NB4 (cell line): Measurements from ENCODE around the gene SPEN.

Experiments used
- DNase-seq: peaks from one replicate; pipeline ENCODE4 v3.0.0; 2010; ENCODE audit warnings: low read depth
- H3K4me3 ChIP-seq: one replicate; pipeline ENCODE4 v1.5.1; 2011; ENCODE audit warnings: mild to moderate bottlenecking, low read depth, low read length, moderate library complexity
- MYC ChIP-seq: IDR thresholded peaks from 2 replicates; pipeline ENCODE4 v1.6.1; 2011; ENCODE audit warnings: low read depth, low read length
- POLR2A ChIP-seq: IDR thresholded peaks from 2 replicates; pipeline ENCODE4 v1.6.1; 2011; ENCODE audit warnings: mild to moderate bottlenecking; ENCODE audit not compliant: insufficient read length; ENCODE audit errors: extremely low read depth
- TF ChIP-seq, protein P1 (sequence below): IDR thresholded peaks from 2 replicates; pipeline ENCODE4 v1.6.1; 2011; ENCODE audit warnings: low read depth, low read length
- TF ChIP-seq, protein P2 (sequence below): IDR thresholded peaks from one replicate; pipeline ENCODE4 v1.5.1; 2012; ENCODE audit warnings: low read depth, low read length

SPEN gene

DNA sequence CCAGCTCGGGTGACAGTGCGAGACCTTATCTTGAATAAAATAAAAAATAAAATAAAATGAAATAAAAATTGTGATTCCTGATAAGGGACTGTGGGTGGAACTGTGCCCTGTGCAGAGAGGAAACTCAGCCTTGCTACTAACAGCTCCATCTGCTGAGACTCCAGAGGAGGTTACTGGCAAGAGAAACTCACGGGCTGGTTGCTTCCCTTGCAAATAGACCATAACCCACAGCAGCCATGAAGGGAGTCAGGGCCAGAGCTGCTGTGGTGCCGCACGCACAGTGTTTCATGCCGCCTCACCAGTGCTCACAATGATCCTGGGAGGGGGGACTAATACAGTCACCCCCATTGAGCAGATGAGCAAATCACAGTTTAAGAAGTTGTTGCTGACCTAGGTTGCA is 114.7 kb downstream of the SPEN start:
- TF ChIP-seq, protein P1, sequence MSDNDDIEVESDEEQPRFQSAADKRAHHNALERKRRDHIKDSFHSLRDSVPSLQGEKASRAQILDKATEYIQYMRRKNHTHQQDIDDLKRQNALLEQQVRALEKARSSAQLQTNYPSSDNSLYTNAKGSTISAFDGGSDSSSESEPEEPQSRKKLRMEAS, result no peak
- TF ChIP-seq, protein P2, sequence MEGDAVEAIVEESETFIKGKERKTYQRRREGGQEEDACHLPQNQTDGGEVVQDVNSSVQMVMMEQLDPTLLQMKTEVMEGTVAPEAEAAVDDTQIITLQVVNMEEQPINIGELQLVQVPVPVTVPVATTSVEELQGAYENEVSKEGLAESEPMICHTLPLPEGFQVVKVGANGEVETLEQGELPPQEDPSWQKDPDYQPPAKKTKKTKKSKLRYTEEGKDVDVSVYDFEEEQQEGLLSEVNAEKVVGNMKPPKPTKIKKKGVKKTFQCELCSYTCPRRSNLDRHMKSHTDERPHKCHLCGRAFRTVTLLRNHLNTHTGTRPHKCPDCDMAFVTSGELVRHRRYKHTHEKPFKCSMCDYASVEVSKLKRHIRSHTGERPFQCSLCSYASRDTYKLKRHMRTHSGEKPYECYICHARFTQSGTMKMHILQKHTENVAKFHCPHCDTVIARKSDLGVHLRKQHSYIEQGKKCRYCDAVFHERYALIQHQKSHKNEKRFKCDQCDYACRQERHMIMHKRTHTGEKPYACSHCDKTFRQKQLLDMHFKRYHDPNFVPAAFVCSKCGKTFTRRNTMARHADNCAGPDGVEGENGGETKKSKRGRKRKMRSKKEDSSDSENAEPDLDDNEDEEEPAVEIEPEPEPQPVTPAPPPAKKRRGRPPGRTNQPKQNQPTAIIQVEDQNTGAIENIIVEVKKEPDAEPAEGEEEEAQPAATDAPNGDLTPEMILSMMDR, result no peak
- TF ChIP-seq POLR2A, result no peak
- no peak for TF ChIP-seq MYC
- no peak for DNase-seq
- no peak overlapping the region for H3K4me3 ChIP-seq

DNA sequence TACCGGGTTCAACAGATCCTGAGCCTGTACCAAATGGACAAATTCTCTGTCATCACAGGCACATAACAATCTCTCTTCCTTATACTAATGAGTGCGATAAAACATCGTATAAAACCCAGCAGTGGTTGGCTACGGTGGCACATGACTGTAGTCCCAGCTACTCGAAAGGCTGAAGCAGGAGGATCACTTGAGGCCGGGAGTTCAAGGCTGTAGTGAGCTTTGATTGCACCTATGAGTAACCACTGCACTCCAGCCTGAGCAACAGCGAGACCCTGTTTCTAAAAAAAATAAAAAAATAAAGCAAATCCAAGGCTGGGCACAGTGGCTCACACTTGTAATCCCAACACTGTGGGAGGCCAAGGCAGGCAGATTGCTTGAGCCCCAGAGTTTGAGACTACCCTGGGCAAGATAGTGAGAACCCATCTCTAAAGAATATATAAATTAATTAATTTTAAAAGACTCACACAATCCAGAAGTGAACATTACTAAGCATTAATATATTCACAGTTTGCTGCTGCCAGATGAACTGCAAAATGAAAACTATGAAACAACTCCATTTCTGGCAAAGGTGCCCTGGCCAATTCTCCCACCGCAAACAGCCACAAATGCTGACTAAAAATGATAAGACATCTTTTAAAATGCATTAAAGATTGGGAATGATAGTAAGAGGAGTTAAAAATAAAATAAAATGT is 115.3 kb downstream of the SPEN start:
- TF ChIP-seq, protein P2, result no peak
- TF ChIP-seq MYC, result no peak
- no peak for TF ChIP-seq POLR2A
- TF ChIP-seq, protein P1, result no peak
- no peak for DNase-seq
- no peak overlapping the region for H3K4me3 ChIP-seq

DNA sequence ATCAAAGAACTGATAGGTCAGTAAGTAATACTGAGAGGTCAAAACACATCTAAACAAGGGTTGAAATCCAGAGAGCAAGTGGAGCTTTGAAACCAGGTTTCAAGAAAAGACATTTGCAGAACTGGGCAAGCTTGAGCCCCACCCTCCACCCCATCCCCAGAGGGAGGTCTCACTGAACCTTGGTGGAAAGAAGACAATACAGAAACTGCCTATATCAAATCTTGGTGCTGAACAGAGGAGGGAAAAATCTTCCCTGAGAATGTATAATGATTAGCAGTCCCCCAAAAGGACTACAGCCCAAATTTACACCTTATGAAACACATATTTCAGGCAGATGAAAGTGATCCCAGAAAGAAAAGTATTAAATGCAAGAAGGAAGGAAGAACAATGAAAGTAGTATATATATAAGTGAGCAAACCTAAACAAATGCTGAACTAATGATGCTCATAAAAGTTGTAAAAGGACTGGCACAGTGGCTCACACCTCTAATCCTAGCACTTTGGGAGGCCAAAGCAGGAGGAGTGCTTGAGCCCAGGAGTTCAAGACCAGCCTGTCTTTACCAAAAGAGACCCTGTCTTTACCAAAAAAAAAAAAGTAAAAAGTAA is 116.0 kb downstream of the SPEN start:
- H3K4me3 ChIP-seq, result no peak overlapping the region
- TF ChIP-seq, protein P1, result no peak
- TF ChIP-seq MYC, result no peak
- TF ChIP-seq, protein P2, result no peak
- no peak for TF ChIP-seq POLR2A
- DNase-seq, result no peak

DNA sequence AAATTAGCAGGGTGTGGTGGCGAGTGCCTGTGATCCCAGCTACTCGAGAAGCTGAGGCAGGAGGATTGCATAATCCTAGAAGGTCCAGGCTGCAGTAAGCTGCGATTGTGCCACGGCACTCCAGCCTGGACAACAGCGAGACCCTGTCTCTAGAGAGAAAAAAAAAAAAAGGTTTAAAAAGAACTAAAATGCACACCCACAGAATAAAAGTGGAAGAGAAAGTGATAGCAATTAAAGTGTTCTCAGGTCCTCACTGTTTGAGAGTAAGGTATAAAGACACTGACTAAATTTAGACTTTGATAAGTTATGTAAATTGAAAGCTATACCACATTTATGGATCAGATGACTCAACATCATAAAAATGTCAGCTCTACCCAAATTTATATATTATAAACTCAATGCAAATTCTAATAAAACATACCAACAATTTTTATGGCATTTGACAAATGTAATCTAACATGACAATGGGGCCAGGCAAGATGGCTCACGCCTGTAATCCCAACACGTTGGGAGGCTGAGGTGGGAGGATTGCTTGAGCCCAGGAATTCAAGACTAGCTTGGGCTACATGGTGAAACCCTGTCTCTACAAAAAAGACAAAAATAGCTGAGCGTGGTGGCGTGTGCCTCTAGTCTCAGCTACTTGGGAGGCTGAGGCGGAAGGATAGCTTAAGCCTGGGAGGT is 116.6 kb downstream of the SPEN start:
- TF ChIP-seq, protein P1, result no peak
- no peak for TF ChIP-seq MYC
- TF ChIP-seq, protein P2, result no peak
- TF ChIP-seq POLR2A, result no peak
- no peak for DNase-seq
- H3K4me3 ChIP-seq, result no peak overlapping the region

DNA sequence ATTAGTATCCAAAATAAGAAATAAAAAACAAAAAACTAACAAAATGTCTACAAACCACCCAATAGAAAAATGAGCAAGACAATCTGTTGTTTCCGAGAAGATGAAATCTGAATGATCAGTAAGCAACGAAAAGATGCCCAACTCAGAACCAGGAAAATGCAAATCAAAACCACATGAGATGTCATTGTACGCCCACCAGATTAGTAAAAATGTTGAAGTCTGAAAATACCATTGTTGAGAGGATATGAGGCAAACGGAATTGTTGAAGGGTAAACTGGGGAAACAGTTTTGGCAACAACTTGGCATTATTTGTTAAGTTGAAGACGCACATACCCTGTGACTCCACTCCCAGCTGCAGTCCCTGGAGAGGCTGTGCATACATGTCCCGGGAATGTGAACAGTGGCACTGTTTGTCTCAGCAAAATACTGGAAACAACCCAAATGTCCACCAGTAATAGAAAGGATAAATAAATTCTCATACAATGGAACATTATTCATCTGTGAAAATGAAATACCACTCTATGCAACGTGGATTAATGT is 117.8 kb downstream of the SPEN start:
- DNase-seq, result no peak
- no peak for TF ChIP-seq POLR2A
- TF ChIP-seq MYC, result no peak
- TF ChIP-seq, protein P1, result no peak
- H3K4me3 ChIP-seq, result no peak overlapping the region
